SK-N-SH treated with all-trans-retinoic acid at 6 μM for 48 hours (cell line): Measurements from ENCODE around the gene GCNT2.
"Not testable (repeated sequence)": the region's sequence is repeated elsewhere in the genome, so short reads cannot be mapped to it uniquely, and the experiment has no call there.

Experiments used
- ATAC-seq: fragments of 200-7000 bp; cut with Tn5 transposase; 3 replicates; pipeline ENCODE4 v1.9.1; 2020; ENCODE audit warnings: mild to moderate bottlenecking, moderate library complexity
- ARNTL ChIP-seq: fragments of 450-650 bp; formaldehyde crosslinking; IDR thresholded peaks from 2 replicates; pipeline ENCODE4 v1.5.0; 2020; ENCODE audit warnings: low read depth, mild to moderate bottlenecking, moderate library complexity, borderline replicate concordance
- ESRRG ChIP-seq: fragments of 250-450 bp; sonication (Bioruptor Pico); IDR thresholded peaks from 2 replicates; pipeline ENCODE4 v1.6.1; 2021; ENCODE audit warnings: mild to moderate bottlenecking
- ISL1 ChIP-seq: fragments of 250-450 bp; sonication (Bioruptor Pico); IDR thresholded peaks from 2 replicates; pipeline ENCODE4 v2.1.2; 2022; ENCODE audit warnings: mild to moderate bottlenecking, moderate library complexity
- OSR1 ChIP-seq: fragments of 250-450 bp; sonication (Bioruptor Pico); IDR thresholded peaks from 2 replicates; pipeline ENCODE4 v1.8.0; 2022; ENCODE audit warnings: moderate library complexity, mild to moderate bottlenecking, inconsistent platforms
- POU6F1 ChIP-seq: fragments of 250-450 bp; sonication (Bioruptor Pico); IDR thresholded peaks from 2 replicates; pipeline ENCODE4 v1.8.0; 2021; ENCODE audit warnings: low read depth, mild to moderate bottlenecking, moderate library complexity, borderline replicate concordance
- PPARA ChIP-seq: fragments of 250-450 bp; sonication (Bioruptor Pico); IDR thresholded peaks from 2 replicates; pipeline ENCODE4 v1.5.0; 2020; ENCODE audit warnings: mild to moderate bottlenecking, borderline replicate concordance
- SNAI2 ChIP-seq: fragments of 250-450 bp; sonication (Bioruptor Pico); IDR thresholded peaks from 2 replicates; pipeline ENCODE4 v1.5.0; 2020; ENCODE audit warnings: mild to moderate bottlenecking, moderate library complexity
- TCF4 ChIP-seq: fragments of 250-450 bp; sonication (Bioruptor Pico); IDR thresholded peaks from 2 replicates; pipeline ENCODE4 v1.8.0; 2021; ENCODE audit warnings: mild to moderate bottlenecking, moderate library complexity, borderline replicate concordance
- TOX ChIP-seq: fragments of 250-450 bp; sonication (Bioruptor Pico); IDR thresholded peaks from 2 replicates; pipeline ENCODE4 v1.8.0; 2021; ENCODE audit warnings: mild to moderate bottlenecking, moderate library complexity, borderline replicate concordance
- TSHZ2 ChIP-seq: fragments of 250-450 bp; sonication (Bioruptor Pico); IDR thresholded peaks from 2 replicates; pipeline ENCODE4 v1.5.0; 2020; ENCODE audit warnings: mild to moderate bottlenecking, moderate library complexity
- ZC3H10 ChIP-seq: fragments of 250-450 bp; sonication (Bioruptor Pico); IDR thresholded peaks from 2 replicates; pipeline ENCODE4 v1.5.1; 2021; ENCODE audit warnings: mild to moderate bottlenecking, moderate library complexity
- ZFP3 ChIP-seq: fragments of 250-450 bp; sonication (Bioruptor Pico); IDR thresholded peaks from 2 replicates; pipeline ENCODE4 v1.5.0; 2020; ENCODE audit warnings: mild to moderate bottlenecking, moderate library complexity
- ZFP30 ChIP-seq: fragments of 450-650 bp; formaldehyde crosslinking; IDR thresholded peaks from 2 replicates; pipeline ENCODE4 v1.5.0; 2022; ENCODE audit warnings: mild to moderate bottlenecking, moderate library complexity
- ZNF565 ChIP-seq: fragments of 450-650 bp; formaldehyde crosslinking; conservative IDR thresholded peaks from 2 replicates; pipeline ENCODE4 v1.5.0; 2020; ENCODE audit warnings: low read depth, mild to moderate bottlenecking, moderate library complexity
- ZNF70 ChIP-seq: fragments of 450-650 bp; formaldehyde crosslinking; IDR thresholded peaks from 2 replicates; pipeline ENCODE4 v1.5.0; 2020; ENCODE audit warnings: mild to moderate bottlenecking, moderate library complexity
- ZNF8 ChIP-seq: fragments of 450-650 bp; formaldehyde crosslinking; IDR thresholded peaks from 2 replicates; pipeline ENCODE4 v1.5.0; 2020; ENCODE audit warnings: mild to moderate bottlenecking, moderate library complexity
- TF ChIP-seq, protein P1 (sequence below): fragments of 250-450 bp; sonication (Bioruptor Pico); IDR thresholded peaks from 2 replicates; pipeline ENCODE4 v1.5.1; 2020; ENCODE audit warnings: low read depth, mild to moderate bottlenecking, moderate library complexity
- TF ChIP-seq, protein P2 (sequence below): fragments of 250-450 bp; sonication (Bioruptor Pico); IDR thresholded peaks from 2 replicates; pipeline ENCODE4 v1.8.0; 2020; ENCODE audit warnings: mild to moderate bottlenecking, moderate library complexity, borderline replicate concordance

GCNT2 gene

DNA sequence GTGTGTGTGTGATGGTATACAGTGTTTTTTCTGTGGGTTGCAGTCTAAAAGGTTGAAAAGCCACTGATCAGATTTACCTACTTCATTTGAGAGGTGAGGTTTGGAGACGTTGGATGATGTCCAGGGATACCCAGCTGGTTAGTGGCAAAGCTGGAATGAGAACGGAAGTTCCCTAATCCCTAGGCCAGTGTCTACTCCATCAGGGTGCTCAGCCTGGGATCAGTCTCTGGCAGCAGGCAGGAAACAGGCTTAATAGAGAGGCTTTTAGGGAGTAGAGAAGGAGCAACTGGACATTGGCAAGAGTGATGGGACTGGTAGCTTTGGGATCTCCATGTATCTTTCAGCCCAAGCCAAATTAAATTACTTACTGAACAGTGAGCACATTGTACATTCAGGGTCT, 92.6 kb downstream of the GCNT2 start:
- ATAC-seq = no peak
- TF ChIP-seq, protein P1, sequence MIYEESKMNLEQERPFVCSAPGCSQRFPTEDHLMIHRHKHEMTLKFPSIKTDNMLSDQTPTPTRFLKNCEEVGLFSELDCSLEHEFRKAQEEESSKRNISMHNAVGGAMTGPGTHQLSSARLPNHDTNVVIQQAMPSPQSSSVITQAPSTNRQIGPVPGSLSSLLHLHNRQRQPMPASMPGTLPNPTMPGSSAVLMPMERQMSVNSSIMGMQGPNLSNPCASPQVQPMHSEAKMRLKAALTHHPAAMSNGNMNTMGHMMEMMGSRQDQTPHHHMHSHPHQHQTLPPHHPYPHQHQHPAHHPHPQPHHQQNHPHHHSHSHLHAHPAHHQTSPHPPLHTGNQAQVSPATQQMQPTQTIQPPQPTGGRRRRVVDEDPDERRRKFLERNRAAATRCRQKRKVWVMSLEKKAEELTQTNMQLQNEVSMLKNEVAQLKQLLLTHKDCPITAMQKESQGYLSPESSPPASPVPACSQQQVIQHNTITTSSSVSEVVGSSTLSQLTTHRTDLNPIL (CRISPR knock-in tag) = no peak
- TF ChIP-seq TCF4 (CRISPR knock-in tag) (no peak), PPARA (CRISPR knock-in tag) (no peak), OSR1 (CRISPR knock-in tag) (no peak), ZNF565 (CRISPR knock-in tag) (no peak), ZNF8 (CRISPR knock-in tag) (no peak), ZFP3 (CRISPR knock-in tag) (no peak), POU6F1 (CRISPR knock-in tag) (no peak), ZNF70 (CRISPR knock-in tag) (no peak), ARNTL (CRISPR knock-in tag) (no peak), TSHZ2 (no peak), ESRRG (CRISPR knock-in tag) (no peak), TOX (CRISPR knock-in tag) (no peak), ZFP30 (CRISPR knock-in tag) (no peak), ISL1 (CRISPR knock-in tag) (no peak)
- TF ChIP-seq, protein P2, sequence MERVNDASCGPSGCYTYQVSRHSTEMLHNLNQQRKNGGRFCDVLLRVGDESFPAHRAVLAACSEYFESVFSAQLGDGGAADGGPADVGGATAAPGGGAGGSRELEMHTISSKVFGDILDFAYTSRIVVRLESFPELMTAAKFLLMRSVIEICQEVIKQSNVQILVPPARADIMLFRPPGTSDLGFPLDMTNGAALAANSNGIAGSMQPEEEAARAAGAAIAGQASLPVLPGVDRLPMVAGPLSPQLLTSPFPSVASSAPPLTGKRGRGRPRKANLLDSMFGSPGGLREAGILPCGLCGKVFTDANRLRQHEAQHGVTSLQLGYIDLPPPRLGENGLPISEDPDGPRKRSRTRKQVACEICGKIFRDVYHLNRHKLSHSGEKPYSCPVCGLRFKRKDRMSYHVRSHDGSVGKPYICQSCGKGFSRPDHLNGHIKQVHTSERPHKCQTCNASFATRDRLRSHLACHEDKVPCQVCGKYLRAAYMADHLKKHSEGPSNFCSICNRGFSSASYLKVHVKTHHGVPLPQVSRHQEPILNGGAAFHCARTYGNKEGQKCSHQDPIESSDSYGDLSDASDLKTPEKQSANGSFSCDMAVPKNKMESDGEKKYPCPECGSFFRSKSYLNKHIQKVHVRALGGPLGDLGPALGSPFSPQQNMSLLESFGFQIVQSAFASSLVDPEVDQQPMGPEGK = no peak

DNA sequence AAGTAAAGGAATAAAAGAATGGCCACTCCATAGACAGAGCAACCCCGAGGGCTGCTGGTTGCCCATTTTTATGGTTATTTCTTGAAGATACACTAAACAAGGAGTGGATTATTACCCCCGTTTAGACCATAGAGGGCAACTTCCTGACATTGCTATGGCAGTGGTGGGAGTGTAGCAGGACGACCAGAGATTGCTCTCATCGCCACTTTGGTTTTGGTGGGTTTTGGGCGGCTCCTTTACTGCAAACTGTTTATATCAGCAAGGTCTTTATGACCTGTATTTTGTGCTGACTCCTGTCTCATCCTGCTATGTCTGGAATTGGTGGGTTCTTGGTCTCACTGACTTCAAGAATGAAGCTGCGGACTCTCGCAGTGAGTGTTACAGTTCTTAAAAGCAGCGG, 94.5 kb downstream of the GCNT2 start:
- TF ChIP-seq PPARA (CRISPR knock-in tag) = no peak
- no peak for TF ChIP-seq TOX (CRISPR knock-in tag)
- no peak for TF ChIP-seq ESRRG (CRISPR knock-in tag)
- TF ChIP-seq, protein P1 (CRISPR knock-in tag) = no peak
- TF ChIP-seq SNAI2 (CRISPR knock-in tag) = no peak
- TF ChIP-seq ZFP30 (CRISPR knock-in tag) = no peak
- TF ChIP-seq ZNF8 (CRISPR knock-in tag) = no peak
- TF ChIP-seq ZC3H10 = no peak
- TF ChIP-seq POU6F1 (CRISPR knock-in tag) = no peak
- TF ChIP-seq OSR1 (CRISPR knock-in tag) = no peak
- TF ChIP-seq ZFP3 (CRISPR knock-in tag) = no peak
- TF ChIP-seq ZNF565 (CRISPR knock-in tag) = no peak
- TF ChIP-seq TCF4 (CRISPR knock-in tag) = no peak
- no peak for TF ChIP-seq ZNF70 (CRISPR knock-in tag)
- no peak for ATAC-seq

- ATAC-seq = not testable (repeated sequence)
Observed at GRCh38 chr6:10616266-10616665, 95.1 kb downstream of the GCNT2 start.
